Lower leg skin (tissue), 3 donors: Measurements from ENCODE around the gene MEIOSIN.

ENCODE experiments used
- POLR2A ChIP-seq, 2 donors: fragments of 450-650 bp; IDR thresholded peaks; one replicate each; pipeline ENCODE4 v1.6.1; 2016 to 2017; ENCODE audit warnings: antibody characterized with exemption in 2 of 2, mild to moderate bottlenecking in 1 of 2, moderate library complexity in 1 of 2
- TF ChIP-seq, protein P1 (sequence below), 3 donors: fragments of 450-650 bp; IDR thresholded peaks; one replicate each; pipeline ENCODE4 v1.5.1; 2016; ENCODE audit warnings: antibody characterized with exemption in 3 of 3, mild to moderate bottlenecking in 3 of 3, moderate library complexity in 2 of 3

DNA sequence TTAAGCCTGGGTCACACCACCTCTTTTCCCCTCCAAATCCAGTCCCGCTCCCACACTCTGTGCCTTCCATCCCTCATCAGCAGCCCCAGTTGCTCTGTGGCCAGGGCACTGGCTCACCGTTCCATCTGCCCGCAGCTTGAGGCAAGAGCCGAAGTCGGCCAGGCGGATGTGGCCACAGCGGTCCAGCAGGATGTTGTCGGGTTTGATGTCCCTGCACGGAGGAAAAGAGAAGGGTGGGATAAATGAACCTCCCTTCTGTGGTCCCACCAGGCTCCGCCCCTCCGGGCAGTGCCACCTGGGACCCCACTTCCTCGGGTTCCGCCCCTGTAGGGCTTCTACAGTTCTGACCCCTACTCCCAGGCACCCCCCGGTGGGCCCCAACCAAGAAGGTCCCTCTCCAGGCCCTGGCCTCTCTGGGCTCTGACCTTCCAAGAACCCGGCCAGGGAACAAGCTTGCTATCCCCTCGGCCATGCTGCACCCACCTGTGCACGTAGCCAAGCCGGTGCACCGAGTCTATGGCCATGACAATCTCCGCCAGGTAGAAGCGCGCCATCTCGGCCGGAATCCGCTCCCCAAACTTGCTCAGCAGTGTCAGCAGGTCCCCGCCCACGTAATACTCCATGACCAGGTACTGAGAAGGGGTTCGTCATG lies 44.9 kb downstream of the MEIOSIN start:
- TF ChIP-seq POLR2A (IDR thresholded peaks at IDR 0.05), result no peak
- TF ChIP-seq, protein P1, sequence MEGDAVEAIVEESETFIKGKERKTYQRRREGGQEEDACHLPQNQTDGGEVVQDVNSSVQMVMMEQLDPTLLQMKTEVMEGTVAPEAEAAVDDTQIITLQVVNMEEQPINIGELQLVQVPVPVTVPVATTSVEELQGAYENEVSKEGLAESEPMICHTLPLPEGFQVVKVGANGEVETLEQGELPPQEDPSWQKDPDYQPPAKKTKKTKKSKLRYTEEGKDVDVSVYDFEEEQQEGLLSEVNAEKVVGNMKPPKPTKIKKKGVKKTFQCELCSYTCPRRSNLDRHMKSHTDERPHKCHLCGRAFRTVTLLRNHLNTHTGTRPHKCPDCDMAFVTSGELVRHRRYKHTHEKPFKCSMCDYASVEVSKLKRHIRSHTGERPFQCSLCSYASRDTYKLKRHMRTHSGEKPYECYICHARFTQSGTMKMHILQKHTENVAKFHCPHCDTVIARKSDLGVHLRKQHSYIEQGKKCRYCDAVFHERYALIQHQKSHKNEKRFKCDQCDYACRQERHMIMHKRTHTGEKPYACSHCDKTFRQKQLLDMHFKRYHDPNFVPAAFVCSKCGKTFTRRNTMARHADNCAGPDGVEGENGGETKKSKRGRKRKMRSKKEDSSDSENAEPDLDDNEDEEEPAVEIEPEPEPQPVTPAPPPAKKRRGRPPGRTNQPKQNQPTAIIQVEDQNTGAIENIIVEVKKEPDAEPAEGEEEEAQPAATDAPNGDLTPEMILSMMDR (IDR thresholded peaks at IDR 0.05), result no peak
